HG03025 (cell line): ENCODE data around the gene B9D1.

Experiments used
- ATAC-seq: cut with Tn5 transposase; IDR thresholded peaks from one replicate; pipeline ENCODE4 v1.9.1; 2021; ENCODE audit warnings: mild to moderate bottlenecking, moderate library complexity; ENCODE audit not compliant: unreplicated experiment, low FRiP score

The B9D1 gene

GRCh38 chr17:19377602-19378415 lies 15.3 kb upstream of the B9D1 start:
- peak; percentile 92 for ATAC-seq

GRCh38 chr17:19376811-19377210 lies 14.3 kb upstream of the B9D1 start:
- no peak for ATAC-seq

GRCh38 chr17:19375732-19376131 lies 13.2 kb upstream of the B9D1 start:
- no peak for ATAC-seq

GRCh38 chr17:19374136-19374535 lies 11.6 kb upstream of the B9D1 start:
- no peak for ATAC-seq

- no peak for ATAC-seq
Observed at GRCh38 chr17:19372866-19373504, 10.5 kb upstream of the B9D1 start.

- ATAC-seq = no peak
Observed at GRCh38 chr17:19372439-19372838, 9.9 kb upstream of the B9D1 start.

- ATAC-seq = no peak
Observed at GRCh38 chr17:19372011-19372370, 9.5 kb upstream of the B9D1 start.

- no peak for ATAC-seq
Observed at GRCh38 chr17:19371259-19372010, 8.9 kb upstream of the B9D1 start.

GRCh38 chr17:19370493-19370960 lies 8.0 kb upstream of the B9D1 start:
- no peak for ATAC-seq

GRCh38 chr17:19369846-19370492 lies 7.4 kb upstream of the B9D1 start:
- no peak for ATAC-seq

GRCh38 chr17:19369107-19369778 lies 6.7 kb upstream of the B9D1 start:
- no peak for ATAC-seq

- ATAC-seq = no peak
Observed at GRCh38 chr17:19368229-19368628, 5.7 kb upstream of the B9D1 start.

- ATAC-seq = no peak
Observed at GRCh38 chr17:19366637-19366972, 4.1 kb upstream of the B9D1 start.

GRCh38 chr17:19365833-19366636 lies 3.5 kb upstream of the B9D1 start:
- no peak for ATAC-seq

- ATAC-seq = no peak
Observed at GRCh38 chr17:19365499-19365817, 2.9 kb upstream of the B9D1 start.

- ATAC-seq = no peak
Observed at GRCh38 chr17:19364699-19365498, 2.4 kb upstream of the B9D1 start.

- no peak for ATAC-seq
Observed at GRCh38 chr17:19363460-19364035, 1.0 kb upstream of the B9D1 start.

GRCh38 chr17:19363114-19363438 lies 553 bp upstream of the B9D1 start:
- ATAC-seq = no peak

GRCh38 chr17:19361944-19362276 lies 613 bp downstream of the B9D1 start:
- ATAC-seq = no peak
